Neuron (in vitro differentiated cells): ENCODE measurements around the gene GRIN2A.

ENCODE experiments used
- H2AFZ ChIP-seq: one replicate; pipeline ENCODE4 v1.6.1; 2013; ENCODE audit warnings: low read depth, mild to moderate bottlenecking, inconsistent platforms, low read length, moderate library complexity
- H3K27me3 ChIP-seq: one replicate; pipeline ENCODE4 v1.6.1; 2013; ENCODE audit warnings: low read length; ENCODE audit not compliant: insufficient read depth
- H3K36me3 ChIP-seq: one replicate; pipeline ENCODE4 v1.6.1; 2013; ENCODE audit warnings: low read length; ENCODE audit not compliant: insufficient read depth
- H3K4me1 ChIP-seq: one replicate; pipeline ENCODE4 v1.6.1; 2013; ENCODE audit warnings: low read length; ENCODE audit not compliant: insufficient read depth
- H3K4me3 ChIP-seq: 2 replicates; pipeline ENCODE4 v1.5.1; 2013; ENCODE audit warnings: mild to moderate bottlenecking, low read length, moderate library complexity
- H3K9me3 ChIP-seq: one replicate; pipeline ENCODE4 v1.6.1; 2013; ENCODE audit warnings: low read length

GRIN2A gene

GRCh38 chr16:9708972-9709620 lies 473.1 kb downstream of the GRIN2A start:
- Histone ChIP-seq H3K9me3 (no peaks in the 10 kb centered on the region), H3K4me3 (no peak overlapping the region), H2AFZ (no peak overlapping the region), H3K4me1 (no peaks in the 10 kb centered on the region), H3K27me3 (no peaks in the 10 kb centered on the region), H3K36me3 (no peaks in the 10 kb centered on the region)

- no peaks in the 10 kb centered on the region for H3K27me3 ChIP-seq
- no peaks in the 10 kb centered on the region for H3K36me3 ChIP-seq
- no peaks in the 10 kb centered on the region for H3K9me3 ChIP-seq
- no peak overlapping the region for H2AFZ ChIP-seq
- no peak overlapping the region for H3K4me3 ChIP-seq
- H3K4me1 ChIP-seq: no peaks in the 10 kb centered on the region
These were observed 475.9 kb downstream of the GRIN2A start for GRCh38 chr16:9706217-9706836.

GRCh38 chr16:9703731-9704130 lies 478.5 kb downstream of the GRIN2A start:
- Histone ChIP-seq H3K36me3 (no peaks in the 10 kb centered on the region), H2AFZ (no peak overlapping the region), H3K4me1 (no peaks in the 10 kb centered on the region), H3K4me3 (no peak overlapping the region), H3K27me3 (no peaks in the 10 kb centered on the region), H3K9me3 (no peaks in the 10 kb centered on the region)
